ENCODE results near the gene ZC2HC1B. TPM values are rescaled to one million over a fixed set of nuclear protein-coding genes. Genes with fewer than 3 reads are reported as not detected.

ZC2HC1B gene
- total and polyA plus RNA-seq, 10 of the 15 experiments (the other 5 are each of a cell fraction or from before 2014, with no cell fraction given) = 0.09 to 0.36 (median 0.31) TPM; not detected in 5

- FAIRE-seq (no peak), ATAC-seq (no peak), DNase-seq (ENCODE audit: low read depth, low spot score) (no peak)
- ChIA-PET CTCF (interaction anchor here (1.3 kb wide), 1 partner anchor 21 kb away, joined by 4 read pairs; no protein-coding TSS in a partner anchor), RAD21 (ENCODE audit: unreplicated experiment) (no interaction called here), SMC1A (ENCODE audit: uncharacterized antibody, unreplicated experiment) (interaction anchor here (0.8 to 1.6 kb wide), 2 partner anchors 17 to 127 kb away, joined by 3 read pairs; no protein-coding TSS in a partner anchor), POLR2A (no interaction called here)
- Histone ChIP-seq H3K4me2 (ENCODE audit: control insufficient read depth, insufficient read depth) (no peak overlapping the region), H3K4me1 (ENCODE audit: control insufficient read depth, insufficient read depth, low read length) (no peaks in the 10 kb centered on the region), H2AFZ (ENCODE audit: control insufficient read depth, low read depth, low read length) (no peak overlapping the region), H3K27me3 (replicated peaks in 1 of 2; ENCODE audit: control insufficient read depth in 2 of 2, insufficient read depth in 2 of 2, low read length in 1 of 2) (no peaks in the 10 kb centered on the region), H3K4me3 (no peak overlapping the region), H3K9me3 (replicated peaks; ENCODE audit: control insufficient read depth, insufficient read depth, low read length) (no peaks in the 10 kb centered on the region), H3K27ac (ENCODE audit: control insufficient read depth, insufficient read depth) (no peak overlapping the region), H3K36me3 (ENCODE audit: control insufficient read depth in 2 of 2, insufficient read depth in 2 of 2, low read length in 1 of 2) (peaks cover 0 to 3% of the 10 kb centered on the region in 2 experiments; a peak in 1 of 4 replicates), H4K20me1 (ENCODE audit: control insufficient read depth, insufficient read depth) (no peaks in the 10 kb centered on the region), H3K79me2 (ENCODE audit: control insufficient read depth, insufficient read depth, low read length) (no peaks in the 10 kb centered on the region), H3K9ac (ENCODE audit: control insufficient read depth, insufficient read depth, low read length) (no peak overlapping the region)
- intact Hi-C loops (cut with micrococcal nuclease; ENCODE audit: unreplicated experiment) = no loop called here
- no peak for TF ChIP-seq ZBED1 (IDR thresholded peaks at IDR 0.05; ENCODE audit: borderline replicate concordance)
- no peak for TF ChIP-seq NFIC (IDR thresholded peaks at IDR 0.05; ENCODE audit: low read depth, low read length)
- TF ChIP-seq NFXL1 (IDR thresholded peaks at IDR 0.05; ENCODE audit: borderline replicate concordance) = no peak
- no peak for TF ChIP-seq POLR2AphosphoS2 (IDR thresholded peaks at IDR 0.05; ENCODE audit: low read depth, low read length)
- TF ChIP-seq CBX5 (IDR thresholded peaks at IDR 0.05; ENCODE audit: low read depth) = no peak
- 69% methylated on average over 3 of the region's 3 CpGs for WGBS (ENCODE audit: insufficient coverage, insufficient replicate concordance, low lambda C conversion rate, missing lambda C conversion rate)
- in situ Hi-C loops (cut with MboI) = no loop called here
- no TSS peak for BruUV-seq (replicated peaks)
Observed at GRCh38 chr6:143961066-143961465, 96.8 kb downstream of the ZC2HC1B start.

GRCh38 chr6:143961886-143962878 lies 97.9 kb downstream of the ZC2HC1B start:
- no peak overlapping the region for H3K4me2 ChIP-seq (ENCODE audit: control insufficient read depth, insufficient read depth)
- H2AFZ ChIP-seq (ENCODE audit: control insufficient read depth, low read depth, low read length) = no peak overlapping the region
- intact Hi-C loops (cut with micrococcal nuclease; ENCODE audit: unreplicated experiment) (no loop called here), in situ Hi-C loops (cut with MboI) (no loop called here)
- H3K79me2 ChIP-seq (ENCODE audit: control insufficient read depth, insufficient read depth, low read length) = no peaks in the 10 kb centered on the region
- H3K4me1 ChIP-seq (ENCODE audit: control insufficient read depth, insufficient read depth, low read length) = no peaks in the 10 kb centered on the region
- 72% methylated on average over 12 of the region's 12 CpGs for WGBS (ENCODE audit: insufficient coverage, insufficient replicate concordance, low lambda C conversion rate, missing lambda C conversion rate)
- no peak for DNase-seq (ENCODE audit: low read depth, low spot score)
- CTCF ChIA-PET = interaction anchor here (0.9 to 2.3 kb wide), 5 partner anchors 18 to 386 kb away, joined by 4 to 15 read pairs (median 7); no protein-coding TSS in a partner anchor
- no peak for ATAC-seq
- H3K36me3 ChIP-seq (ENCODE audit: control insufficient read depth in 2 of 2, insufficient read depth in 2 of 2, low read length in 1 of 2) = peaks cover 0 to 3% of the 10 kb centered on the region in 2 experiments; a peak in 2 of 4 replicates
- RAD21 ChIA-PET (ENCODE audit: unreplicated experiment) = no interaction called here
- H3K27me3 ChIP-seq (replicated peaks in 1 of 2; ENCODE audit: control insufficient read depth in 2 of 2, insufficient read depth in 2 of 2, low read length in 1 of 2) = no peaks in the 10 kb centered on the region
- no TSS peak for BruUV-seq (replicated peaks)
- no peak for FAIRE-seq
- H3K27ac ChIP-seq (ENCODE audit: control insufficient read depth, insufficient read depth) = no peak overlapping the region
- POLR2A ChIA-PET = no interaction called here
- no peaks in the 10 kb centered on the region for H4K20me1 ChIP-seq (ENCODE audit: control insufficient read depth, insufficient read depth)
- no peak overlapping the region for H3K4me3 ChIP-seq
- no peaks in the 10 kb centered on the region for H3K9me3 ChIP-seq (replicated peaks; ENCODE audit: control insufficient read depth, insufficient read depth, low read length)
- no peak overlapping the region for H3K9ac ChIP-seq (ENCODE audit: control insufficient read depth, insufficient read depth, low read length)
- SMC1A ChIA-PET (ENCODE audit: uncharacterized antibody, unreplicated experiment) = interaction anchor here (0.8 to 1.6 kb wide), 3 partner anchors 18 to 126 kb away, joined by 3 read pairs; no protein-coding TSS in a partner anchor
- TF ChIP-seq TARDBP (IDR thresholded peaks at IDR 0.05; ENCODE audit: borderline replicate concordance) (no peak), TCF7 (IDR thresholded peaks at IDR 0.05; ENCODE audit: borderline replicate concordance) (no peak), EP300 (IDR thresholded peaks at IDR 0.05; ENCODE audit: borderline replicate concordance in 1 of 2, control insufficient read depth in 1 of 2, low read depth in 2 of 2, low read length in 2 of 2) (no peak), HCFC1 (IDR thresholded peaks at IDR 0.05; ENCODE audit: low read length) (no peak), POLR2AphosphoS2 (IDR thresholded peaks at IDR 0.05; ENCODE audit: low read depth, low read length) (no peak), FOS (IDR thresholded peaks at IDR 0.05; ENCODE audit: borderline replicate concordance, extremely low read depth, insufficient read length) (no peak), ZNF217 (IDR thresholded peaks at IDR 0.05) (no peak), NFXL1 (IDR thresholded peaks at IDR 0.05; ENCODE audit: borderline replicate concordance) (no peak), MEF2A (IDR thresholded peaks at IDR 0.05; ENCODE audit: insufficient read depth, low read depth, low read length) (no peak)
- TF ChIP-seq, protein P1, sequence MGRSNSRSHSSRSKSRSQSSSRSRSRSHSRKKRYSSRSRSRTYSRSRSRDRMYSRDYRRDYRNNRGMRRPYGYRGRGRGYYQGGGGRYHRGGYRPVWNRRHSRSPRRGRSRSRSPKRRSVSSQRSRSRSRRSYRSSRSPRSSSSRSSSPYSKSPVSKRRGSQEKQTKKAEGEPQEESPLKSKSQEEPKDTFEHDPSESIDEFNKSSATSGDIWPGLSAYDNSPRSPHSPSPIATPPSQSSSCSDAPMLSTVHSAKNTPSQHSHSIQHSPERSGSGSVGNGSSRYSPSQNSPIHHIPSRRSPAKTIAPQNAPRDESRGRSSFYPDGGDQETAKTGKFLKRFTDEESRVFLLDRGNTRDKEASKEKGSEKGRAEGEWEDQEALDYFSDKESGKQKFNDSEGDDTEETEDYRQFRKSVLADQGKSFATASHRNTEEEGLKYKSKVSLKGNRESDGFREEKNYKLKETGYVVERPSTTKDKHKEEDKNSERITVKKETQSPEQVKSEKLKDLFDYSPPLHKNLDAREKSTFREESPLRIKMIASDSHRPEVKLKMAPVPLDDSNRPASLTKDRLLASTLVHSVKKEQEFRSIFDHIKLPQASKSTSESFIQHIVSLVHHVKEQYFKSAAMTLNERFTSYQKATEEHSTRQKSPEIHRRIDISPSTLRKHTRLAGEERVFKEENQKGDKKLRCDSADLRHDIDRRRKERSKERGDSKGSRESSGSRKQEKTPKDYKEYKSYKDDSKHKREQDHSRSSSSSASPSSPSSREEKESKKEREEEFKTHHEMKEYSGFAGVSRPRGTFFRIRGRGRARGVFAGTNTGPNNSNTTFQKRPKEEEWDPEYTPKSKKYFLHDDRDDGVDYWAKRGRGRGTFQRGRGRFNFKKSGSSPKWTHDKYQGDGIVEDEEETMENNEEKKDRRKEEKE (IDR thresholded peaks at IDR 0.05) = no peak
